K562 (cell line): Measurements from ENCODE around the gene LIPE. TPM values are rescaled to one million over a fixed set of nuclear protein-coding genes. Genes with fewer than 3 reads are reported as not detected.

ENCODE experiments used
- ATAC-seq: fragments of 200-7000 bp; cut with Tn5 transposase; 3 replicates; pipeline ENCODE4 v1.9.1; 2020; ENCODE audit warnings: moderate library complexity
- BruUV-seq: library from RNA; stranded (reverse); fragments of 400-500 nt; replicated peaks from 2 replicates; lab custom pipeline; 2021; lab: Mats Ljungman, UMichigan
- CTCF ChIA-PET: fragments of 300-600 bp; formaldehyde crosslinking; extraction: SDS; loops from one replicate; lab custom pipeline; 2021; ENCODE audit warnings: low intra/inter-chr PET ratio; lab: Yijun Ruan, JAX
- POLR2A ChIA-PET: fragments of 300-600, 350-650 bp; sonication (Branson Sonifier 250); formaldehyde crosslinking; extraction: SDS; loops from one replicate; lab custom pipeline; 2021; ENCODE audit warnings: antibody characterized with exemption, inconsistent platforms; lab: Yijun Ruan, JAX
- DNase-seq, 4 experiments: peaks; one replicate each; pipeline versions ENCODE4 v3.0.0 to v3.0.0-alpha.2; 2011 to 2018; ENCODE audit warnings: low spot score in 3 of 4, mixed read lengths in 3 of 4; ENCODE audit errors: extremely low read depth in 1 of 4
- FAIRE-seq: peaks from 2 replicates; lab custom pipeline; 2011; peaks lifted over from hg19 to GRCh38; lab: Jason Lieb, UNC
- H2AFZ ChIP-seq: 2 replicates; pipeline ENCODE4 v1.6.0; 2011; ENCODE audit warnings: low read depth, low read length, control low read depth, inconsistent platforms
- H3K27ac ChIP-seq: fragments of 200-600 bp; 3 replicates; pipeline ENCODE4 v1.8.0; 2011; ENCODE audit warnings: low read depth, mild to moderate bottlenecking, control low read depth, inconsistent platforms, low read length, moderate library complexity, mixed read lengths; ENCODE audit errors: extremely low read depth
- H3K27me3 ChIP-seq, 2 experiments: fragments of 300-600 bp in 1 of 2; 2 replicates in 1 of 2; 3 replicates in 1 of 2; pipeline versions ENCODE4 v1.6.0 to v1.8.0; 2011; ENCODE audit warnings: inconsistent platforms in 2 of 2, low read length in 2 of 2, mild to moderate bottlenecking in 1 of 2, mixed read lengths in 1 of 2, moderate library complexity in 1 of 2; ENCODE audit not compliant: control insufficient read depth in 2 of 2, insufficient read depth in 2 of 2
- H3K36me3 ChIP-seq: fragments of 300-600 bp; 3 replicates; pipeline ENCODE4 v1.8.0; 2011; ENCODE audit warnings: mild to moderate bottlenecking, low read length, inconsistent platforms; ENCODE audit not compliant: control insufficient read depth, insufficient read depth
- H3K4me1 ChIP-seq, 2 experiments: fragments of 200-600 bp in 1 of 2; replicated peaks in 1 of 2; 2 replicates in 1 of 2; 3 replicates in 1 of 2; pipeline versions ENCODE4 v1.5.1 to v1.8.0; 2011; ENCODE audit warnings: inconsistent platforms in 2 of 2, low read length in 2 of 2, mild to moderate bottlenecking in 1 of 2, mixed read lengths in 1 of 2, moderate library complexity in 1 of 2; ENCODE audit not compliant: control insufficient read depth in 2 of 2, insufficient read depth in 2 of 2
- H3K4me2 ChIP-seq: 2 replicates; pipeline ENCODE4 v1.6.1; 2011; ENCODE audit warnings: low read length, control low read depth, inconsistent platforms, mixed read lengths; ENCODE audit not compliant: insufficient read depth
- H3K4me3 ChIP-seq: fragments of 200-600 bp; sonication (generic), shearing (Covaris generic); 2 replicates; pipeline ENCODE4 v1.5.1; 2016; ENCODE audit warnings: control low read depth, inconsistent platforms
- H3K79me2 ChIP-seq: fragments of 200-600 bp; 3 replicates; pipeline ENCODE4 v1.8.0; 2011; ENCODE audit warnings: low read length, inconsistent platforms; ENCODE audit not compliant: control insufficient read depth, insufficient read depth
- H3K9ac ChIP-seq, 2 experiments: 2 replicates each; pipeline versions ENCODE4 v1.6.0 to v1.6.1; 2011; ENCODE audit warnings: low read depth in 2 of 2, low read length in 2 of 2, control low read depth in 1 of 2, inconsistent platforms in 1 of 2, mild to moderate bottlenecking in 1 of 2, mixed read lengths in 1 of 2; ENCODE audit not compliant: insufficient read depth in 1 of 2
- H3K9me1 ChIP-seq: one replicate; pipeline ENCODE4 v1.6.0; 2011; ENCODE audit warnings: inconsistent platforms, mild to moderate bottlenecking, low read length, moderate library complexity; ENCODE audit not compliant: control insufficient read depth, insufficient read depth
- H3K9me3 ChIP-seq: replicated peaks from 2 replicates; pipeline ENCODE4 v1.5.1; 2011; ENCODE audit warnings: low read depth, low read length, inconsistent platforms; ENCODE audit not compliant: control insufficient read depth, insufficient read depth
- H4K20me1 ChIP-seq: replicated peaks from 2 replicates; pipeline ENCODE4 v1.6.1; 2011; ENCODE audit warnings: low read length, inconsistent platforms, mixed read lengths; ENCODE audit not compliant: control insufficient read depth, insufficient read depth
- CREBBP ChIP-seq: IDR thresholded peaks from one replicate; pipeline ENCODE4 v1.6.1; 2012; ENCODE audit warnings: low read depth, mild to moderate bottlenecking, control low read depth, inconsistent platforms, low read length
- PRMT5 ChIP-seq: sonication (generic); formaldehyde crosslinking; IDR thresholded peaks from 2 replicates; pipeline ENCODE4 v1.5.0; 2020; ENCODE audit warnings: missing genetic modification reagents
- TRIM28 ChIP-seq: fragments of 450-650 bp; IDR thresholded peaks from 2 replicates; pipeline ENCODE4 v1.6.1; 2017
- ZNF232 ChIP-seq: sonication (generic); formaldehyde crosslinking; IDR thresholded peaks from 2 replicates; pipeline ENCODE4 v1.8.0; 2022; ENCODE audit warnings: mild to moderate bottlenecking, missing genetic modification reagents
- WGBS: fragments of 100-300 bp; shearing (Covaris generic); methylation state at CpG from one replicate; pipeline ENCODE4 v1.1.6; 2016; ENCODE audit warnings: low coverage, mixed read lengths; ENCODE audit not compliant: insufficient coverage; ENCODE audit errors: missing lambda C conversion rate; 5-methylcytosine and 5-hydroxymethylcytosine counted together
- in situ Hi-C: fragments of 300-500 bp; cut with MboI; formaldehyde crosslinking; loops from 4 replicates; pipeline ENCODE4 v1.15.0; 2018; ENCODE audit warnings: inconsistent platforms, mixed read lengths
- intact Hi-C: fragments of 100-400 bp; cut with micrococcal nuclease; formaldehyde crosslinking; loops from 2 replicates; pipeline ENCODE4 v1.14.2; 2022
- polyA plus RNA-seq, 8 experiments: library from polyadenylated mRNA; depleted of rRNA in 4 of 8; stranded (reverse) in 5 of 8; unstranded in 3 of 8; fragments of >200 nt; fragmentation: Nextera tagmentation in 2 of 8; fragmentation: Illumina TruSeq in 1 of 8; extraction: Ambion mirVana in 2 of 8; extraction: Trizol in 1 of 8; gene quantifications; 2 replicates each; pipeline versions ENCODE4 v1.2.1 to v1.2.3, GENCODE V29; 2011 to 2014; ENCODE audit warnings: inconsistent platforms in 1 of 8, missing spikeins in 1 of 8
- total RNA-seq, 7 experiments: library from RNA; depleted of rRNA in 6 of 7; stranded (reverse); fragments of >200 nt in 6 of 7; fragmentation: Illumina TruSeq in 2 of 7; extraction: Trizol in 2 of 7; gene quantifications; 2 replicates each; pipeline versions ENCODE4 v1.2.1 to v1.2.3, GENCODE V29; 2011 to 2021; ENCODE audit warnings: low replicate concordance in 1 of 7
- TF ChIP-seq, protein P1 (sequence below): sonication (generic); formaldehyde crosslinking; IDR thresholded peaks from 2 replicates; pipeline ENCODE4 v1.8.1; 2023; ENCODE audit warnings: mild to moderate bottlenecking, missing genetic modification reagents
- TF ChIP-seq, protein P2 (sequence below): fragments of 450-650 bp; IDR thresholded peaks from 2 replicates; pipeline ENCODE4 v1.6.1; 2016; ENCODE audit warnings: mild to moderate bottlenecking

The LIPE gene
- total and polyA plus RNA-seq, 9 of the 15 experiments (the other 6 are each of a cell fraction or from before 2014, with no cell fraction given), result 0.22 TPM; not detected in 8

DNA sequence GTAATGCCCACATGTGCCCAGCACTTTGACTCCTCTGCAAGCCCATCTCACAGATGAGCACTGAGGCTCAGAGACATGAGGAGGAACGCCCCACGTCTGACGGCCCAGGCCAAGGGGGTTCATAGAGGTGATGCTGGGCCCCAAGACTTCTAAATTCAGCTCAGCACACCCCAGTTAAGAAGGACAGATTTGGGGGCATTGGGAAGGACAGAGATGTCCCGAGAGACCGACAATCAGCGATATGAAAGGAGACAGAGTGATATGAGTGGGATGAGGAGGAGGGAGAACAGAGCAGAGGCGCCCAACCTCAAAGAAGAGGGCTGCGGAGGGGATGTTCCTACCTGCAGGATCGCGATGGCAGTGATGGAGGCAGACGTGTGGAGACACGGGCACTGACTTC lies 37.3 kb downstream of the LIPE start, which contains the start of gene CNFN (continued):
- no peak for TF ChIP-seq ZNF232 (CRISPR knock-in tag)
- TF ChIP-seq, protein P1, sequence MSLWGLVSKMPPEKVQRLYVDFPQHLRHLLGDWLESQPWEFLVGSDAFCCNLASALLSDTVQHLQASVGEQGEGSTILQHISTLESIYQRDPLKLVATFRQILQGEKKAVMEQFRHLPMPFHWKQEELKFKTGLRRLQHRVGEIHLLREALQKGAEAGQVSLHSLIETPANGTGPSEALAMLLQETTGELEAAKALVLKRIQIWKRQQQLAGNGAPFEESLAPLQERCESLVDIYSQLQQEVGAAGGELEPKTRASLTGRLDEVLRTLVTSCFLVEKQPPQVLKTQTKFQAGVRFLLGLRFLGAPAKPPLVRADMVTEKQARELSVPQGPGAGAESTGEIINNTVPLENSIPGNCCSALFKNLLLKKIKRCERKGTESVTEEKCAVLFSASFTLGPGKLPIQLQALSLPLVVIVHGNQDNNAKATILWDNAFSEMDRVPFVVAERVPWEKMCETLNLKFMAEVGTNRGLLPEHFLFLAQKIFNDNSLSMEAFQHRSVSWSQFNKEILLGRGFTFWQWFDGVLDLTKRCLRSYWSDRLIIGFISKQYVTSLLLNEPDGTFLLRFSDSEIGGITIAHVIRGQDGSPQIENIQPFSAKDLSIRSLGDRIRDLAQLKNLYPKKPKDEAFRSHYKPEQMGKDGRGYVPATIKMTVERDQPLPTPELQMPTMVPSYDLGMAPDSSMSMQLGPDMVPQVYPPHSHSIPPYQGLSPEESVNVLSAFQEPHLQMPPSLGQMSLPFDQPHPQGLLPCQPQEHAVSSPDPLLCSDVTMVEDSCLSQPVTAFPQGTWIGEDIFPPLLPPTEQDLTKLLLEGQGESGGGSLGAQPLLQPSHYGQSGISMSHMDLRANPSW (CRISPR knock-in tag), result no peak

DNA sequence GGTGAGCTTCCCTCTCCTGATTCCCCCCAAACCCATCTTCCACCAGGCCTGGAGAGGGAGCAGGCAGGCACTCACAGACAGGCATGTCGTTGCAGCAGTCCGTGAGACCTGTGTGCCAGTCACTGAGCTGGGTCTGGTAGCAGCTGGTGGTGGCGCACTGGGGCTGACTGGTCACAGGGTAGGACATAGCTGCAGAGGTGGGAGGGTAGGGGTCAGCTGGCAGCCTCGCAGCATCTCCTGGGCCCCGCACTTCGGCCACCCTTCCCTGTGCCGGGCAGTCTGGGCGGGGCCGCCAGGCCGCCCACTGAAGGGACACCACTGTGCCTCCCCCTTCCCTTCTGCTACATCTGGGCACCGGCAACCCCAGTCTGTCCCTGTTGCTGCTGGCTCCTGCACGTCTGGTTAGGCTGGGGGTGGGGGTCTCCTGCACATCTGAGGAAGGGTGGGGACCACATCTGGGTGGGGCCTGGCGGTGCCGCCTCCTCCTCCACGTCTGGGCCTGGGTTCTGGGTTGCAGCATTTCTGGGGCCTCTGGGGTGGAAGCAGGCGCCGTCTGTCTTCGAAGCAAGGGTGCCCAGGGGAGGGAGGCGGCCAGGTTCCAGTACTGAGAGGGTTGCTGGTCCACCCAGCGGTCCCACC lies 38.2 kb downstream of the LIPE start:
- H3K4me3 ChIP-seq, result no peak overlapping the region
- peak overlapping the region in 1 of 2 experiments; percentile 36; a peak in 1 of 4 replicates for H3K9ac ChIP-seq
- H3K36me3 ChIP-seq, result no peaks in the 10 kb centered on the region
- ATAC-seq, result no peak
- BruUV-seq, result no TSS peak
- no peak for TF ChIP-seq CREBBP
- no peak for TF ChIP-seq PRMT5
- TF ChIP-seq, protein P2, sequence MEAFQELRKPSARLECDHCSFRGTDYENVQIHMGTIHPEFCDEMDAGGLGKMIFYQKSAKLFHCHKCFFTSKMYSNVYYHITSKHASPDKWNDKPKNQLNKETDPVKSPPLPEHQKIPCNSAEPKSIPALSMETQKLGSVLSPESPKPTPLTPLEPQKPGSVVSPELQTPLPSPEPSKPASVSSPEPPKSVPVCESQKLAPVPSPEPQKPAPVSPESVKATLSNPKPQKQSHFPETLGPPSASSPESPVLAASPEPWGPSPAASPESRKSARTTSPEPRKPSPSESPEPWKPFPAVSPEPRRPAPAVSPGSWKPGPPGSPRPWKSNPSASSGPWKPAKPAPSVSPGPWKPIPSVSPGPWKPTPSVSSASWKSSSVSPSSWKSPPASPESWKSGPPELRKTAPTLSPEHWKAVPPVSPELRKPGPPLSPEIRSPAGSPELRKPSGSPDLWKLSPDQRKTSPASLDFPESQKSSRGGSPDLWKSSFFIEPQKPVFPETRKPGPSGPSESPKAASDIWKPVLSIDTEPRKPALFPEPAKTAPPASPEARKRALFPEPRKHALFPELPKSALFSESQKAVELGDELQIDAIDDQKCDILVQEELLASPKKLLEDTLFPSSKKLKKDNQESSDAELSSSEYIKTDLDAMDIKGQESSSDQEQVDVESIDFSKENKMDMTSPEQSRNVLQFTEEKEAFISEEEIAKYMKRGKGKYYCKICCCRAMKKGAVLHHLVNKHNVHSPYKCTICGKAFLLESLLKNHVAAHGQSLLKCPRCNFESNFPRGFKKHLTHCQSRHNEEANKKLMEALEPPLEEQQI, result no peak
- TF ChIP-seq TRIM28, result no peak
- in situ Hi-C loops (no loop called here), intact Hi-C loops (no loop called here)
- H3K27me3 ChIP-seq, result peaks cover 25 to 29% of the 10 kb centered on the region in 2 experiments
- no peak overlapping the region for H3K27ac ChIP-seq
- no peaks in the 10 kb centered on the region for H3K9me1 ChIP-seq
- no peaks in the 10 kb centered on the region for H3K9me3 ChIP-seq
- no peak for DNase-seq
- WGBS, result 39% methylated on average over 7 of the region's 20 CpGs
- CTCF ChIA-PET, result no interaction called here
- H4K20me1 ChIP-seq, result no peaks in the 10 kb centered on the region
- FAIRE-seq, result no peak
- H3K4me2 ChIP-seq, result no peak overlapping the region
- peaks cover 0 to 17% of the 10 kb centered on the region in 2 experiments; a peak in 2 of 5 replicates for H3K4me1 ChIP-seq
- POLR2A ChIA-PET, result interaction anchor here (0.6 kb wide), 1 partner anchor 21 kb away, joined by 3 read pairs; no protein-coding TSS in a partner anchor
- H2AFZ ChIP-seq, result no peak overlapping the region
- H3K79me2 ChIP-seq, result no peaks in the 10 kb centered on the region
